Esophagus muscularis mucosa (tissue), 3 donors: ENCODE measurements around the gene XCL2.

ENCODE experiments used
- POLR2A ChIP-seq: fragments of 450-650 bp; IDR thresholded peaks from one replicate; pipeline ENCODE4 v1.6.1; 2017; ENCODE audit warnings: antibody characterized with exemption, moderate library complexity, mild to moderate bottlenecking, low read depth
- TF ChIP-seq, protein P1 (sequence below), 3 experiments: fragments of 200-600 bp in 2 of 3; fragments of 450-650 bp in 1 of 3; sonication (generic) in 2 of 3; IDR thresholded peaks; one replicate each; pipeline ENCODE4 v1.5.1; 2017 to 2019; ENCODE audit warnings: antibody characterized with exemption in 3 of 3, mild to moderate bottlenecking in 2 of 3, moderate library complexity in 1 of 3

- TF ChIP-seq, protein P1, sequence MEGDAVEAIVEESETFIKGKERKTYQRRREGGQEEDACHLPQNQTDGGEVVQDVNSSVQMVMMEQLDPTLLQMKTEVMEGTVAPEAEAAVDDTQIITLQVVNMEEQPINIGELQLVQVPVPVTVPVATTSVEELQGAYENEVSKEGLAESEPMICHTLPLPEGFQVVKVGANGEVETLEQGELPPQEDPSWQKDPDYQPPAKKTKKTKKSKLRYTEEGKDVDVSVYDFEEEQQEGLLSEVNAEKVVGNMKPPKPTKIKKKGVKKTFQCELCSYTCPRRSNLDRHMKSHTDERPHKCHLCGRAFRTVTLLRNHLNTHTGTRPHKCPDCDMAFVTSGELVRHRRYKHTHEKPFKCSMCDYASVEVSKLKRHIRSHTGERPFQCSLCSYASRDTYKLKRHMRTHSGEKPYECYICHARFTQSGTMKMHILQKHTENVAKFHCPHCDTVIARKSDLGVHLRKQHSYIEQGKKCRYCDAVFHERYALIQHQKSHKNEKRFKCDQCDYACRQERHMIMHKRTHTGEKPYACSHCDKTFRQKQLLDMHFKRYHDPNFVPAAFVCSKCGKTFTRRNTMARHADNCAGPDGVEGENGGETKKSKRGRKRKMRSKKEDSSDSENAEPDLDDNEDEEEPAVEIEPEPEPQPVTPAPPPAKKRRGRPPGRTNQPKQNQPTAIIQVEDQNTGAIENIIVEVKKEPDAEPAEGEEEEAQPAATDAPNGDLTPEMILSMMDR (IDR thresholded peaks at IDR 0.05), result no peak
- no peak for TF ChIP-seq POLR2A
Measured at GRCh38 chr1:168553680-168554553, 10.1 kb upstream of the XCL2 start.
